ENCODE results near the gene THTPA. TPM values are rescaled to one million over a fixed set of nuclear protein-coding genes. Genes with fewer than 3 reads are reported as not detected.

Gene THTPA
- total and polyA plus RNA-seq, 9 of the 15 experiments (the other 6 are each of a cell fraction or from before 2014, with no cell fraction given) = 2.4 to 8.7 (median 5.2) TPM

GRCh38 chr14:23588884-23589598 lies 33.0 kb downstream of the THTPA start (continued):
- TF ChIP-seq CLOCK (CRISPR knock-in tag; IDR thresholded peaks at IDR 0.05; ENCODE audit: borderline replicate concordance) (no peak), SOX6 (IDR thresholded peaks at IDR 0.05) (peak; percentile 61; the same call in 1 of the 2 replicates), SP2 (IDR thresholded peaks at IDR 0.05; ENCODE audit: extremely low read depth, low read depth, low read length, poor library complexity, severe bottlenecking) (no peak), ARID1B (IDR thresholded peaks at IDR 0.05) (peak; percentile 15; the same call in 1 of the 2 replicates), RCOR1 (IDR thresholded peaks at IDR 0.05; ENCODE audit: borderline replicate concordance in 1 of 2, low read depth in 2 of 2, low read length in 2 of 2) (peak in 1 of 2 experiments; percentile 62; a peak in 2 of 4 replicates), SRF (CRISPR knock-in tag; IDR thresholded peaks at IDR 0.05) (peak in 1 of 2 experiments; percentile 90; a peak in 1 of 4 replicates), MAFG (tag; conservative IDR thresholded peaks at IDR 0.05) (no peak), SMAD1 (IDR thresholded peaks at IDR 0.05; ENCODE audit: low read depth, low read length, partially characterized antibody) (peak; percentile 88), REST (IDR thresholded peaks at IDR 0.05; ENCODE audit: borderline replicate concordance) (peak; percentile 83), REST (CRISPR knock-in tag; IDR thresholded peaks at IDR 0.05; ENCODE audit: low read depth) (no peak), NFIC (IDR thresholded peaks at IDR 0.05) (peak; percentile 99), U2AF2 (optimal IDR thresholded peaks at IDR 0.05; ENCODE audit: low read depth, low read length) (no peak), NRF1 (conservative IDR thresholded peaks at IDR 0.05 in 1 of 2, IDR thresholded peaks at IDR 0.05 in 1 of 2) (0 out of 4 replicates have a peak, but pooled peaks of 1 of the 2 experiments have one; percentile 26), ZNF263 (CRISPR knock-in tag; IDR thresholded peaks at IDR 0.05; ENCODE audit: borderline replicate concordance) (0 out of 2 replicates have a peak, but pooled peaks have one; percentile 12), GATA2 (CRISPR knock-in tag; IDR thresholded peaks at IDR 0.05) (peak; percentile 59; the same call in 1 of the 2 replicates), ZNF780A (CRISPR knock-in tag; IDR thresholded peaks at IDR 0.05) (no peak), ZFP36 (IDR thresholded peaks at IDR 0.05; ENCODE audit: low read depth, low read length, partially characterized antibody) (peak; percentile 50)
